A549 (cell line): ENCODE results near the gene TRIM15.

Source experiments
- CBX2 ChIP-seq: fragments of 200-600 bp; sonication (generic); IDR thresholded peaks from 2 replicates; pipeline ENCODE4 v1.6.1; 2016; ENCODE audit warnings: low read depth, mild to moderate bottlenecking, borderline replicate concordance
- CBX8 ChIP-seq: fragments of 200-600 bp; sonication (generic); IDR thresholded peaks from 2 replicates; pipeline ENCODE4 v1.6.1; 2016
- CTCF ChIP-seq: fragments of >200 bp; sonication (Bioruptor Twin); formaldehyde crosslinking; IDR thresholded peaks from 3 replicates; pipeline ENCODE4 v1.5.1; 2016
- EP300 ChIP-seq, 2 experiments: fragments of >200 bp; sonication (Bioruptor Twin); formaldehyde crosslinking; IDR thresholded peaks; 2 replicates in 1 of 2; 3 replicates in 1 of 2; pipeline ENCODE4 v1.6.1; 2016 to 2017
- GATA3 ChIP-seq: IDR thresholded peaks from 2 replicates; pipeline ENCODE4 v1.6.1; 2012; ENCODE audit warnings: borderline replicate concordance
- HMGXB4 ChIP-seq: fragments of 250-450 bp; sonication (Bioruptor Pico); IDR thresholded peaks from 2 replicates; pipeline ENCODE4 v1.5.0; 2021; ENCODE audit warnings: mild to moderate bottlenecking, moderate library complexity, borderline replicate concordance
- POLR2A ChIP-seq: IDR thresholded peaks from 2 replicates; pipeline ENCODE4 v1.6.1; 2012; ENCODE audit warnings: mild to moderate bottlenecking, low read length
- RNF2 ChIP-seq: fragments of 200-600 bp; sonication (generic); IDR thresholded peaks from 2 replicates; pipeline ENCODE4 v1.6.1; 2016; ENCODE audit warnings: low read depth, mild to moderate bottlenecking, antibody characterized with exemption, moderate library complexity, borderline replicate concordance
- SMC3 ChIP-seq: fragments of >200 bp; sonication (Bioruptor Twin); formaldehyde crosslinking; IDR thresholded peaks from 3 replicates; pipeline ENCODE4 v1.6.1; 2018; ENCODE audit warnings: inconsistent platforms
- SREBF2 ChIP-seq: fragments of 450-650 bp; IDR thresholded peaks from 2 replicates; pipeline ENCODE4 v1.6.1; 2014; ENCODE audit warnings: mild to moderate bottlenecking, moderate library complexity

GRCh38 chr6:30127238-30128093 is 35.9 kb upstream of the TRIM15 start:
- TF ChIP-seq CBX2 (no peak), POLR2A (no peak), EP300 (IDR thresholded peaks at IDR 0.05) (no peak), RNF2 (no peak), SMC3 (no peak), CTCF (no peak), GATA3 (no peak), SREBF2 (no peak), CBX8 (no peak), HMGXB4 (CRISPR knock-in tag) (no peak)
